GM19193 (cell line): Measurements from ENCODE around the gene MEGF11.

Experiments used
- POLR2A ChIP-seq: IDR thresholded peaks from 4 replicates; pipeline ENCODE4 v1.6.1; 2011; ENCODE audit not compliant: insufficient read depth, insufficient read length; ENCODE audit errors: extremely low read depth

MEGF11 gene

DNA sequence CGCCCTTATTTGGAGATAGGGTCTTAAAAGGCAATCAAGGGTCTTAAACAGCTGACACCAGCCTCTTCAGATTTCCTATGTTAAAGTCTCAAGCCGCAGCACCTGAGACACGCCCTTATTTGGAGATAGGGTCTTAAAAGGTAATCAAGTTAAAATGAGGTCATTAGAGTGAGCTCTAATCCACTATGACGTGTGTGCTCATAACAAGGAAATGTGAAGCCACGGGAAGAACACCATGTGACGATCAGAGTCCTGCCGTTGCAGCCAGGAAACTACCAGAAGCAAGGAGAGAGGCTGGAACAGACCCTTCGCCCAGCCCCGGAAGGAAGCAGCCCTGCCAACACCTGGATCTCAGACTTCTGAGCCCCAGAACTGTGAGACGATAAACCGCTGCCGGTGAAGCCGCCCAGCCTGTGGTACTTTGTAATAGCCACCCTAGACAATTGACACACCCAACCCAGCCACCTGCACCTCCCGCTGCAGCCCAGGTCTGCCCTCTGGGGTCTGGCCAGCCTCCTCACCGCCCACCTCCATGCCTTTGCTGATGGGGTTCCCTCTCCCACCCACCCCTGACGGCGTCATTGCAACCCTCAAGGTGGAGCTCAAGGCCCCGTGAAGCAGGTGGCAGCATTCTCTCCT lies 137.9 kb downstream of the MEGF11 start:
- TF ChIP-seq POLR2A, result no peak

DNA sequence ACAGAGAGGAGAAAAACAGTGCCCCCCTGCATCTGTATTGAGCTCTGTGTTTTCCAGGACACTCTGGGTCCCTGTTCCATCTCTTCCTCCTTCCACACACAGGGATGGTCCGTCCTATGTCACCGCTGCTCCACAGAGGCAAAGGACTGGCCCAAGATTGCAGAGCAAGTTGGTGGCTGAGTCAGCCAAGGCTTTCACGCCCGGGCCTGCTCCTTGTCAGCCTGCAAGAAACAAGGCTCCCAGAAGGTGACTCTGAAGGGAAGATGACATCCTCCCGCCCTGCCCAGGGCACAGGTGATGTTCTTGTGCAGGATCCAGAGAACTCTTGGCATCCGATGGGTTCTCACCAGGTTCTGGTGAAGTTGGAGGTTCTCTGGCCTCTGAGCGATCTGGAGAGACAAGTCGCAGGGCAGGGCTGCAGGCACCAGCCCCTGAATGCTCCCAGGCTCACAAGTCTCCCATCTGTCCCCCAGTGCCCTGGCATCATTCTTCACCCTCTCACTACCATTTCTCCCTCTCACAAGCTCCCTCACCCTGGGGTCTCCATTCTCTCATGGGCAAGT lies 138.6 kb downstream of the MEGF11 start:
- no peak for TF ChIP-seq POLR2A

DNA sequence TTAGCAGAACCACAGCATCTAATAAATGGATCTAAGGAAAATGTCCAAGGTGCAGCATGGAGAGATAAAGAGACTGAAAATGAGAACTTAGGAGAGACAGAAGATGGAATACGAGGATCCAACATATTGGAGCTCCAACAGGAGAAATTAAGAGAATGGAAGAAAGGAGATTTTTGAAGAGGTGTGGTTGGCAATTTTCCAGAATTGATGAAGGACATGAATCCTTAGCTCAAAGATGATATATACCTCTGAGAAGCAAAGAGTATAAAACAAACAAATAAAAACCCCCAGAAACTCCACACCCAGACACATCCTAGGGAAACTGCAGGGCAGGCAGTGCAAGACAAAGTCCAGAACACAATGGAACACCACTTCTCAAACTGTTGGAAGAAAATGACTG lies 141.2 kb downstream of the MEGF11 start:
- TF ChIP-seq POLR2A, result no peak

DNA sequence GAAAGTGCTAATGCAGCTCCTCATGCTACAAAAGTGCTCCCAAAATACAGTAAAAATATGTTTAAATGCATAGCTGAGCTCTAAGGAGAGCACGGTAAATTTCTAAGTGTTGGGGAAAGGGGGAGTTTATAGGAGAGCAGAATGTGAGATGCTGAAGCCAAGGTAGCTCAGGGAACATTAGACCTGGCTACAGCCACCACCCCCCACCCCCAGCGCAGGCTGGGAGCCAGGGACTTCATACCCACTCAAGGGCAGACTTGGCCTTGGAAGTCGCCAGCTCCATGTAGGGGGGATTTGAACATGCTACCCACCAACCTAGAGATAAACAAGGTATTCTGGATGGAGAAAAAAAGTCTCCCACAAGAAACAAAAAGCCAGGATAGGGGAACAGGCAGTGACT lies 142.2 kb downstream of the MEGF11 start:
- TF ChIP-seq POLR2A, result no peak

DNA sequence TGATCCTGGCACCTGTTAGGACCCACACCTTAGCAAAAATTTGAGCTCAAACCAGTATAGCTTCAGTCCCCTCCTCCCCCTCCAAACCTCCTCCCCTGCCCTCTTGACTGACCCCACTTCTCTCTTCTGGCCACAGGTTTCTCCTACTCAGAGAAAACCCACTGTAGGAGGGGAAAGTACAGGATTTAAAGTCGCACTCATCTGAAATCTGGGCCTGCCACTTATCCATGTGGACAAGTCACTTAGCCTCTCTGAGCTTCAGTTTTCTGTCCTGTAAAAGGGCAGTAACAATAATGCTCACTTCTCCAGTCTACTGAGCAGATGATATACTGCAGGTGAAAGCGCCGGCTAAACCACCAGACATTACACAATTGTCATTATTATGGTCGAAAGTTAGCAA lies 142.7 kb downstream of the MEGF11 start:
- TF ChIP-seq POLR2A, result no peak

DNA sequence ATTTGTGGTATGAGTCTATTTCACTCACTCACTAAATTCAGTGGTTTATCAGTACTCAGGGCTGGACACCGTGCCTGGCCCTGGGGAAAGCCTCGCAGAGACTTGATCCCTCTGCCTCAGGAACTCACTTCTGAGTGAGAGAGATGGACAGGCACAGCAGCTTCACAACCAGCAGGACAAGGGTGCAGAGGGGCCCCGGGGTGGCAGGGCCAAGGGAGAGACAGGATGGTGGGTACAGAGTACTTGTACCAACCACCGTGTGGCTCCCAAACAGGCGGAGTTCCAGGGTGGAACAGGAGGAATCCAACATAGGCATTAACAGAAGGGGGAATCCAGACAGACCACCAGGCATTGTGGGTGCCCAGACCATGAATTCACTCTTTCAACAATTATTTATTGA lies 143.7 kb downstream of the MEGF11 start:
- TF ChIP-seq POLR2A, result no peak

DNA sequence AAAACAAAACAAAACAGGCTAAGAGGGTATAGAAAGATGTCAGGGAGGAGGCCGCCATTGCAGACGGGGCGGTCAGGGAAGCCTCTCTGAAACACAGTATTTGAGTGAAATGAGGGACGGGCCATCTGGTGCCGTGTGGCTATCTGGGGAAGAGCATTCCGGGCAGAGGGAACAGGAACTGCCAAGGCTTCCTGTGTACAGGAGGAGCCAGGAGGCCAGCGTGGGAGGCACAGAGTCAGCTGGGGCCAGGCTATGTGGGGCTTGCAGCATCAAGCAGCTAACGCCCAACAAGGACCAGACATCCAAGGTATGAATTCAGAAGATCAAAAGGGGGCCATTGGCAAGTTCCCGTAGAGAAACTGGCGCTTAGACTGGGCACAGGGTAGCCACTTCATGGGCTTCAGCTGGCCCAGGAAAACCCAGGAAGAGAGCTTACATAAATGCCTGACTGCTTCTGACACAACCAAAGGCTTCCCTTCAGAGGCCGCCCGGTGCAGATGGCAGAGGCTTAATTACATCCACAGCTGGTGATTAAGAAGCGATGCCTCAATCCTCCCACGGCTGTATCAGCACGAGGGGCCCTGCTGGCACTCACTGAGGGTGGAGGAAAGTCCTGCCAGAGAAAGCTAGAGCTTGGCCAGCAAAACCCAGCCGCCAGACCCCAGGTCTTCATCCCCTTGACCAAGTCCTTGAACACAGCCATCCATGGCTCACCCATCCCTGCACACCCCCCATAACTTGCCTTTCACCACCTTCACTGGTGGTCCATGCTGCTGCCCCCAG lies 144.9 kb downstream of the MEGF11 start:
- no peak for TF ChIP-seq POLR2A

DNA sequence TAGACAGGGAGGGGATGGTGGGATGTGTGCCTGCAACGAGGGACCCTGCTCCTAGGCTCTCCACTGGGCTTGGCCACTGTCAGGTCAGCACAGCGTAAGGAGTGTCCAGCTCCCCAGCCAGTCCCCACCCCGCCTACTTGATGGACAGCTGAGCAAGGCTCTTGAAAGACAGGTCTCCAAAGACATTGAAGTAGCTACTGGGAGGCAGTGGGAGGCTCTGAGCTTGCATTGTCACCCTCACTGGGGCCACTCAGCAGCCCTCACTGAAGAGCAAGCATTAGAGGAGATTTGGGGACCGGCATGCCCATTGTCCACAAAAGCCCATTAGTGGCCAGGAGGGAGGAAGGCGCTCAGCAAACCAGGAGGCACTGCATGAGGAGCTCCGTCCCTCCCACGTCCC lies 146.5 kb downstream of the MEGF11 start:
- no peak for TF ChIP-seq POLR2A

DNA sequence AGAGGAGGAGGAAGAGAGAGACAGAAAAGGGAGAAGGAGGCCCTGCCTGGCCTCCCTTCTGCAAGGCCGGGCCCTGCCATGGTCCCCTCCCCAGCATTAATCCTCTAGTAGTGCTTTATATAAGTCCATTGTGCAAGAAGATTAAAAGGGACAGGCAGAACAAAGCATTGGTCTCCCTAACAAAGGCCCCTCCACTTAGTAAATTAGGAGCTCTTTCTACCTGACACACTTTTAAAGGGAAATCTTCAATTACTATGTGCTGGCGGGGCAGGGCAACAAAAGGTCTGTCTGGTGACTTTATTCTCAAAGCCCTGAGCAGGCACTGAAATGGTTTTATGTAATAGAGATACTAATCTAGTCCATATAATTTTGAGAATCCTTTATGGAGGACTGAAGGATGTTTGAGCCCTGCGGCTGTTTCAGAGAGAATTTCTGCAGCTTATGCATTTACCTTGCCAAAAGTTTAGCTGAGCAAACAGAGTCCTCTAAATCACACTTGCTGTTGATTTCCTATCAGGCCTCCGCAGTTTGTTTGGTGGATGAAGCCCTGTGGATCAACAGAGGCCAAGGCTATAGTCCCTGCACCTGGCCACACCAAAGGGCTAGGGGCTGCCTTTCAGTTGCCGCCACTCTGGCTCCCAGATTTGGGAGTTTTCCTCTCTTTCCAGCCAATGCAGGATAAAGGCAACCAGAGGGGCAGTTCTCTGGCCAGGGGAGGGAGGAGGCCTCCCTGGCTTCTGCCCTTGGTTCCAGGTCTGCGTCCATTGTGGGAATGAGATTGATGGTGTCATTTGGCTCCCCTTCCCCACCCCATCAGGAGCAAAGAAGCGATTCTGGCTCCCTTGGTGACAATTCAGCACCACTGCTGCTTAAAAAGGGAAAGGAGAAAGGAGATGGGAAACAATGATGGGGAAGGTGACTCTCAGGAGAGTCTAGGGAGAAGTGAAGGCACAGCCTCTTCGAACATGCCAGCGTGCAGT lies 148.0 kb downstream of the MEGF11 start:
- no peak for TF ChIP-seq POLR2A

DNA sequence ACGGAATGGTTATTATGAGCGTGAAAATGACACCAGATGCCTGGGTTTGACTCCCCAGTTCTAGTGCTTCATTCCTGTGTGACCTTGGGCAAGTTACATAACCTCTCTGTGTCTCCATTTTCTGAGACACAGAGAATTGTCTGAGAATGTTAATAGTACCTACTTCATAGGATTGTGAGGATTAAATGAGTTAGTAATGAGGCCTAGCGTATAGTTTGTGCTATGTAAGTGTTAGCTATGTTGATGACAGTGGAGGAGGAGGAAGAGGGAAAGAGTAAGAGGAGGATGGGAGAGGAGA lies 150.3 kb downstream of the MEGF11 start:
- TF ChIP-seq POLR2A, result no peak

DNA sequence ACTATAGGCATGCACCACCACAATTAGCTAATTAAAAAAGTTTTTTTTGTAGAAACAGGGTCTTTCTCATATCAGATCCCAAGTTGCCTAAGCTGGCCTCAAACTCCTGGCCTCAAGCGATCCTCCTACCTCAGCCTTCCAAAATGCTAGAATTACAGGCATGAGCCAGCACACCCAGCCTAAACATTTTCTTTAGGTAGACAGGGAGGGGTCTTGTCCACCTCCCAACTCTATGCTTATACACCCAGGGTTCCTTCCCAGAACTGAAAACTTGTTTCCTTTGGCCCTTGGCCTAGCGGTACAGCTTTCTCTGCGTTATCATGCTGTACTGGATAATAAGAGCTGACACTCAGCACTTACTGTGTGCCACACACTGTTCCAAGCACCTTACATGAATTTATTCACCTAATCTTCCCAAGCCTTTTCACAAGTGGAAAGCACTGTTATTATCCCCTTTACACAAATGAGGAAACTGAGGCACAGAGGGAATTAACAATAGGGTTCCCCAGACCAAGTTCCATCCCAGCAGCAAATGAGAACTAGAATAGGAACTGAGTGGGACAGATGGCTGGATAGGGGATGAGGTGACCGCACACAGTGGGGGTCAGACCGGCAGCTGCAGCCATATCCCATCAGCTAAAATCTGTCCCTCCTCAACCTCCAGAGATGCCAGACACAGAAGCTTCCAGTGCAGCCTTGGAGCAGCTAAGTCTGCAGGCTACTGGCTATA lies 150.8 kb downstream of the MEGF11 start:
- no peak for TF ChIP-seq POLR2A

DNA sequence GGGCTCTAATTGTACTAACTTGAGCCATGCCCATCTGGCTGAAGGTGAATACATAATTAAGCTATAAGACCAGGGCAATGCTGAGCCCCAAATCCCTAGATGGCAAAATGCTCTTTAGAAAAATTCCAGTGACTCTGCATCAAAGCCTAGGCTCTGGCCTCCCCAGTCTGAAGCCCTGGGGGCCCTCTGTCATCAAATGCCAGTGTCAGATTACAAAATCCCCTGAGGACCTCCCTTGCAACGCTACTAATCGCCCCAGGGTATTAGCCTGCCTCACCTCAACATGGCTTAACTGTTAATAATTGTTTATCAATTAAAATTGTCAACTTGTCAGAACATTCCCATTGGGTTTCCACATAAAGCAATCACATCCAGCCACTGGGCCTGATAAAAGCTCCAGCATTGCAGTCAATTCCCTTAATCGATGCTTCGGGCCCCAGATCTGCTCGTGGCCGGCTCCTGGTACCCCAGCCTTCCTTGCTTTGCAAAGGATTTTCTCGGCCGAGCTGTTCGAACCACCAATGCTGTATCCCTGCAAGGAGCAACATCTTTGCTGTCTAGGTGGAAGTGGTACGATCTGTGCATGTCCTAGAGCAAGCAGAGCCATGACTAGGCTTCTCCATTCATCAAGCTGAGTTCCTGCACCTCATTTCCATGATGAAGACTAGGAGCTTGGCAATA lies 151.7 kb downstream of the MEGF11 start:
- TF ChIP-seq POLR2A, result no peak

DNA sequence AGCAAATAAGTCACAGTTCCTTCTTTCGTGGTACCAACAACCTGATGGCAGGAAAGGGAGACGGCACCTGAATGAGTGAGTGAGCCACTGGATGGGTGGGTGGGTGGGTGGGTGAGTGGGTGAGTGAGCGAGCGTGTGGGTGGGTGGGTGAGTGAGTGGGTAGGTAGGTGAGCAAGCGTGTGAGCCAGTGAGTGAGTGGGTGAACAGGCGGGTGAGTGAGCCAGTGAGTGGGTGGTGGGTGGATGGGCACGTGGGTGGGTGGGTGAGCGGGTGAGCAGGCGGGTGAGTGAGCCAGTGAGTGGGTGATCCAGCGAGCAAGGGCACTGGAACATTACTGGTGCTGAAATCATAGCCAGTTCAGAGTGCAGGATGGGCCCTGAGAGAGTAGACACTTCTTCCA lies 152.8 kb downstream of the MEGF11 start:
- no peak for TF ChIP-seq POLR2A

DNA sequence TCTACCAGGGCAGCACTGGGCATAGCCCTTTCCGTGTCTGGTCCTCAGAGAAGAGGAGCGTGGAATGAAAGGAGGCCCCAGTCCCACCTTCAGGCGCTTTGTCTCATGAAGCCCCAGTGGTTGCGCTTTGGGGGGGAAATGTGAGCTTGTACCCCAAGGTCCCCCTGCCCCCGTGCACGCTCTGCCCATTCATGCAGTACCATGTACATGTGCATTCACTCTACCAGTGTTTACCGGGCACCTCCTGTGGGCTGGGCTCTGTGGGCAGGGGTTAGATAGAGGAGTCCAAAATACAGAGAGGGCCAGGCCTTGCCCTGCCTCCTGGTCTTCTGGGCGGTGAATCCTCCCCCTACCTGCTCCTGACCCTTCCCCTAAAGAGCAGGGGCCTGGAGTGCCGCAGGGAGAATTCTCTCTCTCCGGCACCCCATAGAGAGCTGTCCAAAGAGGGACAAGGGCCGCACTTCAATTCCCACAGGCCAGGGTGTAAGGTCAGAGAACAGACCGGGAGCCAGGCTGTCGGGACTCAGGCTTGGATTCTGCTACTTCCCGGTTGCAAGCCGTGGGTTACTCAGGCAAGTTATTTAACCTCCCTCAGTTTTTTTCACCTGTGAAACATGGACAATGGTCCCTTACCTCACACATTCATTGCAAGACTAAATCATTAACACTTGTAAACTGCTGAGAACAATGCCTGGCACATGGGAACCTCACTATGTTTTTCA lies 153.4 kb downstream of the MEGF11 start:
- TF ChIP-seq POLR2A, result no peak

DNA sequence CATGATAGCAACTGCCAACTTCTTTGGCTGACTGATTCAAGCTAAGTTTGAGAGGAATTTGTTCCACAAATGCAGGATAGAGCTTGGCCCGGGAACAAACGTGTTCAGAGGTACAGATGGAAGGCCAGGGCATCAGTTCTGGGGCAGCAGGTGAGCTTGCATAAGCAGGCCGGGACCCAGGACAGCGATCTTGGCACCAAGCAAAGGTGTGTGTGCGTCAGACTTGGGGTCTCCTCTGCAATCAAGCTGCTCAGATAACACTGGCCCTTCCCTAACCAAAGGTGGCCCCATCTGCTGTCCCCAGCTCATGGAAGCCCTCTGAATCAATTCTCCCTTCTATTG lies 155.6 kb downstream of the MEGF11 start:
- TF ChIP-seq POLR2A, result no peak
